RPMI7951 (cell line): Measurements from ENCODE around the gene RGR. TPM values are rescaled to one million over a fixed set of nuclear protein-coding genes. Genes with fewer than 3 reads are reported as not detected.

Source experiments
- DNase-seq: peaks from one replicate; pipeline ENCODE4 v3.0.0-alpha.2; 2012; ENCODE audit warnings: low read depth
- total RNA-seq: library from RNA; depleted of rRNA; stranded (reverse); fragments of >200 nt; shearing (Covaris generic); gene quantifications from 2 replicates; pipeline ENCODE4 v1.2.3, GENCODE V29; 2014; rRNA removed

The RGR gene
- total RNA-seq, 1 experiment from 2014 or later: not detected

GRCh38 chr10:84294766-84295447 lies 50.1 kb downstream of the RGR start:
- DNase-seq: no peak

- peak; percentile 17 for DNase-seq
Measured at GRCh38 chr10:84296091-84296981, 51.5 kb downstream of the RGR start.

- no peak for DNase-seq
Measured at GRCh38 chr10:84298057-84298456, 53.2 kb downstream of the RGR start.

- DNase-seq: no peak
Measured at GRCh38 chr10:84302223-84302622, 57.4 kb downstream of the RGR start.

- DNase-seq: no peak
Measured at GRCh38 chr10:84306751-84307384, 62.0 kb downstream of the RGR start.

- no peak for DNase-seq
Measured at GRCh38 chr10:84308021-84308420, 63.2 kb downstream of the RGR start.

GRCh38 chr10:84308481-84309304 lies 63.8 kb downstream of the RGR start:
- DNase-seq: peak; percentile 75

Other genes starting within 250 kb of the RGR start
- 151 and 172 TPM in 2 replicates for gene GHITM, start 105.5 kb upstream of the RGR start, total RNA-seq
- not detected in 2 replicates for gene GPR15LG, start 71.3 kb upstream of the RGR start, total RNA-seq
- not detected in 2 replicates for gene CDHR1, start 50.5 kb upstream of the RGR start, total RNA-seq
- not detected in 2 replicates for gene LRIT2, start 19.5 kb upstream of the RGR start, total RNA-seq
- not detected in 2 replicates for gene LRIT1, start 3.5 kb upstream of the RGR start, total RNA-seq
- 14.5 and 16.9 TPM in 2 replicates for gene CCSER2, start 83.5 kb downstream of the RGR start, total RNA-seq